NCI-H2107 treated with DMSO at 0.1 percent for 48 hours (cell line): ENCODE measurements around the gene TBC1D12.
"Not testable (repeated sequence)": the region's sequence is repeated elsewhere in the genome, so short reads cannot be mapped to it uniquely, and the experiment has no call there.

Experiments
- DNase-seq: peaks from one replicate; lab custom pipeline; 2025; ENCODE audit not compliant: unreplicated experiment; lab: John Stamatoyannopoulos, UW

The TBC1D12 gene

GRCh38 chr10:94402204-94402842 lies at the start of gene TBC1D12:
TBC1D12 (plus strand) TSS chr10:94402541; CDS start chr10:94402614, 73 bp downstream.
- peak; percentile 70 for DNase-seq

GRCh38 chr10:94353336-94353735 lies 49.0 kb upstream of the TBC1D12 start:
- no peak for DNase-seq

- no peak for DNase-seq
Measured at GRCh38 chr10:94355841-94356240, 46.5 kb upstream of the TBC1D12 start.

- DNase-seq: no peak
Measured at GRCh38 chr10:94357193-94357592, 45.1 kb upstream of the TBC1D12 start.

GRCh38 chr10:94358480-94358879 lies 43.9 kb upstream of the TBC1D12 start:
- peak; percentile 65 for DNase-seq

- no peak for DNase-seq
Measured at GRCh38 chr10:94361171-94361794, 41.1 kb upstream of the TBC1D12 start.

GRCh38 chr10:94362360-94363250 lies 39.7 kb upstream of the TBC1D12 start, which contains the start of gene NOC3L:
NOC3L (minus strand) TSS chr10:94362939; CDS start chr10:94362838, 101 bp downstream.
- peak; percentile 36 for DNase-seq

GRCh38 chr10:94363251-94363565 lies 39.1 kb upstream of the TBC1D12 start:
- no peak for DNase-seq

GRCh38 chr10:94364482-94364881 lies 37.9 kb upstream of the TBC1D12 start:
- DNase-seq: no peak

GRCh38 chr10:94366382-94366781 lies 36.0 kb upstream of the TBC1D12 start:
- no peak for DNase-seq

GRCh38 chr10:94370501-94370900 lies 31.8 kb upstream of the TBC1D12 start:
- DNase-seq: no peak

- no peak for DNase-seq
Measured at GRCh38 chr10:94375374-94375773, 27.0 kb upstream of the TBC1D12 start.

- no peak for DNase-seq
Measured at GRCh38 chr10:94376865-94377264, 25.5 kb upstream of the TBC1D12 start.

GRCh38 chr10:94383530-94383929 lies 18.8 kb upstream of the TBC1D12 start:
- DNase-seq: no peak

GRCh38 chr10:94385733-94386132 lies 16.6 kb upstream of the TBC1D12 start:
- DNase-seq: not testable (repeated sequence)

- DNase-seq: not testable (repeated sequence)
Measured at GRCh38 chr10:94392117-94392516, 10.2 kb upstream of the TBC1D12 start.

- DNase-seq: no peak
Measured at GRCh38 chr10:94397549-94398370, 4.6 kb upstream of the TBC1D12 start.

GRCh38 chr10:94398762-94399161 lies 3.6 kb upstream of the TBC1D12 start:
- no peak for DNase-seq

- no peak for DNase-seq
Measured at GRCh38 chr10:94402843-94403379, 570 bp downstream of the TBC1D12 start.

- peak; percentile 26 for DNase-seq
Measured at GRCh38 chr10:94403380-94404213, 1.3 kb downstream of the TBC1D12 start.
